Progenitor cell of endocrine pancreas (in vitro differentiated cells): ENCODE data around the gene HMG20A. TPM values are rescaled to one million over a fixed set of nuclear protein-coding genes. Genes with fewer than 3 reads are reported as not detected.
A peak's percentile ranks its signal among the peaks of the same experiment; 100 is the strongest.

Experiments
- DNase-seq: peaks from one replicate; pipeline ENCODE4 v3.0.0; 2021; ENCODE audit warnings: low spot score; ENCODE audit not compliant: unreplicated experiment
- H3K27ac Mint-ChIP-seq: 2 replicates; pipeline ENCODE4 v1.8.0; 2021; ENCODE audit warnings: mild to moderate bottlenecking, moderate library complexity, mixed read lengths
- H3K27me3 Mint-ChIP-seq: 2 replicates; pipeline ENCODE4 v1.8.0; 2021; ENCODE audit warnings: mixed read lengths
- H3K36me3 Mint-ChIP-seq: 2 replicates; pipeline ENCODE4 v1.8.0; 2022; ENCODE audit warnings: mixed read lengths; ENCODE audit not compliant: insufficient read depth
- H3K4me1 Mint-ChIP-seq: 2 replicates; pipeline ENCODE4 v1.8.0; 2021; ENCODE audit warnings: low read depth, mixed read lengths
- H3K4me3 Mint-ChIP-seq: 2 replicates; pipeline ENCODE4 v1.8.0; 2021; ENCODE audit warnings: low read depth, mild to moderate bottlenecking, moderate library complexity, mixed read lengths
- H3K9me3 Mint-ChIP-seq: 2 replicates; pipeline ENCODE4 v1.8.0; 2021; ENCODE audit warnings: low read depth, mixed read lengths
- total RNA-seq: library from RNA; stranded (reverse); gene quantifications from 2 replicates; pipeline ENCODE4 v1.2.1, GENCODE V29; 2021
- TF ChIP-seq, protein P1 (sequence below): fragments of 200-600 bp; sonication (generic); IDR thresholded peaks from one replicate; pipeline ENCODE4 v1.5.0; 2021; ENCODE audit warnings: antibody characterized with exemption, mild to moderate bottlenecking; ENCODE audit not compliant: unreplicated experiment

Gene HMG20A
- total RNA-seq, 1 donor from 2014 or later = 46.0 TPM

DNA sequence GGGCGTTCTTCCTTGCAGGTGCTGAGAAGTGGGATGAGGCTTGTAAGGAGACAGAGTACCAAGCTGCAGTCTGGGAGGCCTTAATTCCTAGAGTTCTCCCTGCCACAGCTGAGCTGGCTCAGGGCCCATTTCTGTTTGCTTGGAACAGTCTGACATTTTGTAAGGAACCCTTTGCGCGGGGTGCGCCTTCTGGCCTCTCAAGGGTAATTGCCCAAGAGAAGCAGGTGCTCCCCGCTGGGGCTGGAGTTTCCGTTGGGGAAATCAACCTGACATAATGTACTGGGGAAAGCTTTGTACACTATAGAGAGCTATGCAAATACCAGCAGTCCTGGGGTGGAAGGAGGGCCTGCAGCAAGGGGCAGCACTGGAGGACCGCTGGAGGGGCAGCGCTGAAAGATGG lies 83.6 kb downstream of the HMG20A start:
- TF ChIP-seq, protein P1, sequence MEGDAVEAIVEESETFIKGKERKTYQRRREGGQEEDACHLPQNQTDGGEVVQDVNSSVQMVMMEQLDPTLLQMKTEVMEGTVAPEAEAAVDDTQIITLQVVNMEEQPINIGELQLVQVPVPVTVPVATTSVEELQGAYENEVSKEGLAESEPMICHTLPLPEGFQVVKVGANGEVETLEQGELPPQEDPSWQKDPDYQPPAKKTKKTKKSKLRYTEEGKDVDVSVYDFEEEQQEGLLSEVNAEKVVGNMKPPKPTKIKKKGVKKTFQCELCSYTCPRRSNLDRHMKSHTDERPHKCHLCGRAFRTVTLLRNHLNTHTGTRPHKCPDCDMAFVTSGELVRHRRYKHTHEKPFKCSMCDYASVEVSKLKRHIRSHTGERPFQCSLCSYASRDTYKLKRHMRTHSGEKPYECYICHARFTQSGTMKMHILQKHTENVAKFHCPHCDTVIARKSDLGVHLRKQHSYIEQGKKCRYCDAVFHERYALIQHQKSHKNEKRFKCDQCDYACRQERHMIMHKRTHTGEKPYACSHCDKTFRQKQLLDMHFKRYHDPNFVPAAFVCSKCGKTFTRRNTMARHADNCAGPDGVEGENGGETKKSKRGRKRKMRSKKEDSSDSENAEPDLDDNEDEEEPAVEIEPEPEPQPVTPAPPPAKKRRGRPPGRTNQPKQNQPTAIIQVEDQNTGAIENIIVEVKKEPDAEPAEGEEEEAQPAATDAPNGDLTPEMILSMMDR = no peak
- no peak overlapping the region for H3K4me3 Mint-ChIP-seq
- H3K36me3 Mint-ChIP-seq = peaks cover 1% of the 10 kb centered on the region
- H3K27ac Mint-ChIP-seq = no peak overlapping the region
- peaks cover 3% of the 10 kb centered on the region for H3K27me3 Mint-ChIP-seq
- H3K9me3 Mint-ChIP-seq = no peaks in the 10 kb centered on the region
- DNase-seq = no peak
- peaks cover 14% of the 10 kb centered on the region for H3K4me1 Mint-ChIP-seq

DNA sequence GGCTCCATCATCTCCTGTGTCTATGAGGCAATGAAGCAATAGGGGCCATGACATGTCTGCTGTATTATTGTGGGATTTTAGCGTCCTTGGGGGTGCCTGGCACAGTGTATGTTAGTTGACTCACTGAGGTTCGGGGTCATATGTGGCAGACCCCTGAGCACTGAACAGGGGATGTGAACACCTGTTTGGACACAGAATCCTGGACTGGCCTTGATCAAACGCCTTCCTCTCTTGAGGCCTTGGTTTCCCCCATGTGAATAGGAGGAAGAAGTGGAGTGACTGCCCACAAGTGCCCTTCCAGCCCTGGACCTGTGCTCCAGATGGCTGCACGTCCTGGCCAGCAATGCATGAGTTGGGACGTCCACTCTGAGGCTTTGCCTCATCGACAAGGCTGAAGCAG lies 84.2 kb downstream of the HMG20A start:
- no peaks in the 10 kb centered on the region for H3K9me3 Mint-ChIP-seq
- no peak overlapping the region for H3K27ac Mint-ChIP-seq
- no peak for DNase-seq
- peaks cover 3% of the 10 kb centered on the region for H3K27me3 Mint-ChIP-seq
- TF ChIP-seq, protein P1 = no peak
- peaks cover 14% of the 10 kb centered on the region for H3K4me1 Mint-ChIP-seq
- peaks cover 1% of the 10 kb centered on the region for H3K36me3 Mint-ChIP-seq
- no peak overlapping the region for H3K4me3 Mint-ChIP-seq

DNA sequence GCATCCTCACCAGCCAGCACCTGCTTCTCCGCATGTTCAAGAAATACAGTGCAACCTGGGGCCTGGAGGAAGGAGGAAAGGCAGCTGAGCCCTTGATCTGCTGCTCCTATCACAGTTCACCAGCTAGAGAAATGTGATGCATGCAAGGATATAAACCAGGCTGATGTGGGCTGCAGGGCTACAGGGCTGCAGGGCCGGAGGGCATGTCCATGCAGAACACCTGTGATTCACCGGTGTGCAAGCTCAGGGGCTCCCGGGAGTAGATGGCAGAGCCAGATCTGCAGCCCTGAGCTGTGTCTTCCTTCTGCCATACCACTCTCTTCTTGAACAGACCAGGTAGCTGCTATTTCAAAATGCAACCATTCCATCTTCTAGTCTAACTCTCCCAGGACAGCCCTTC lies 84.9 kb downstream of the HMG20A start:
- Mint-ChIP-seq H3K9me3 (no peaks in the 10 kb centered on the region), H3K27ac (no peak overlapping the region), H3K27me3 (peaks cover 3% of the 10 kb centered on the region), H3K4me1 (peaks cover 14% of the 10 kb centered on the region), H3K4me3 (no peak overlapping the region), H3K36me3 (peaks cover 1% of the 10 kb centered on the region)
- no peak for DNase-seq
- TF ChIP-seq, protein P1 = no peak

DNA sequence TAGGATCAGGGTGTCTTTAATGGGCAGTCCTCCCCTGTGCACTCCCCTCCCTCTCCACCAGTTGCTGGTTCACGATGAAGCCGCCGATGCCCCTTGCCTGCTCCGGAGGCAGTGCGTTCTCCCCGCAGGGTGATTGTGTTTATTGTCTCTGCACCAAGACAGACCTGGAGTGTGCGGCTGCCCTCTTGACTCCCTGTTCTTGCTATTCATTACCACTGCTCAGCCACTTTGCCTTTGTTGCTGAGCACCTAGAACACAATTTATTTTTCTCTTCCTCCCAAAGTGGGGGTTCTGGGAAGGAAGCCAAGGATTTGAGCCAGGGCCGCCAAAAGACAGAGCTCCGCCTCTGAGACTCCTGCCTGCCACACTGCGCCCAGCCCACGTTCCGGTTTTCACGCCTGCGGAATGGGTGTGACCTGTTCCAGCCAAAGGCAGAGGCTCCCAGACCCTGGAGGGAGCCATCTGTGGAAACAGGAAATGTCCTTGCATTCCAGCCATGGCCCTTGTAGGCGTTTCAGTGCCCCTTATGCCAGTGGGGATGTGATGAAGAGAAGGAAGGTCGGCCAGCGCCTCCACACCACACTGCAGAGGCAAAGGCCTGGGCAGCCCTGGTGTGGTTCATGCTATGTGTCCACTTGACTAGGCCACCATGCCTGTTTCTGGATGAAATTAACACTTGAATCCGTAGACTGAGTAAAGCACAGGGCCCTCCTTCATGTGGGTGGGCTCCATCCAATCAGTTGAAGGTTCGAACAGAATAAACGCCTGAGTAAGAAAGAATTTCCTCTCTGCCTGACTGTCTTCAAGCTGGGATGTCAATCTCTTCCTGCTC lies 85.8 kb downstream of the HMG20A start:
- TF ChIP-seq, protein P1 = no peak
- H3K27me3 Mint-ChIP-seq = no peaks in the 10 kb centered on the region
- no peak overlapping the region for H3K27ac Mint-ChIP-seq
- H3K4me1 Mint-ChIP-seq = peaks cover 14% of the 10 kb centered on the region
- no peaks in the 10 kb centered on the region for H3K9me3 Mint-ChIP-seq
- DNase-seq = no peak
- no peak overlapping the region for H3K4me3 Mint-ChIP-seq
- H3K36me3 Mint-ChIP-seq = no peaks in the 10 kb centered on the region

DNA sequence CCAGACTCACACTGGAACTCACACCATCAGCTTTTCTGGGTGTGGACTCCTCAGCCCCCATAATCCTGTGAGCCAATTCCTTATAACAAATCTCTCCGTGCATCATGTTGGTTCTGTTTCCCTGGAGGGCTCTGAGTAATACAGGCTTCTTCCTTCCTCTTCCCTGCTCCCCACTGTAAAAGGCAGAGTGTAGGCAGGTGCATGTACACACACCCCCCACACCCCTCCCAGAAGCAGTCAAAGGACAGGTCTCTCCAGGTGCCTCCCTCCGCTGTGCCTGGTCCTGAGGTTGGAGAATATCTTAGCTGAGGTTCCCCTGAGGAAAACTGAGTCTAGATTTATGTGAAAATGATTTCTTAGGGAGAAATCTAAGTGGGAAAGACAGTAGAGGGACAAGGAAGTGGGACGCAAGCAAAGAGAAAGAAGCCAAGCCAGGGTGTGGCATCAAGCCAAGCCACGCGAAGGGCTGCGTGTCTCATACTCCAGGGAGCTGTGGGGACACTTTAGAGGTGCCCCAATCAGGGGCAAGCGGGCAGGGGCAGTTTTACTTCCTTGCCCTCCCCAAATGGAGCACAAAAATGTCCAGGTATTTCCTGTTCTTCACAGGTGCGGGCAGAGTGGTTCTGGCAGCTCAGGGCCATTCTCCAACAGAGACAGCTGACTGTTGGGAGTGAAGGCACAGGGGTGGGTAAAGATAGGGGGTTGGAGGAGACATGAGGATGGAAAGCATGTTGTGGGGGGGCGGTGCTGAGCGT lies 86.6 kb downstream of the HMG20A start:
- TF ChIP-seq, protein P1 = no peak
- H3K9me3 Mint-ChIP-seq = peaks cover 3% of the 10 kb centered on the region
- H3K36me3 Mint-ChIP-seq = no peaks in the 10 kb centered on the region
- H3K4me1 Mint-ChIP-seq = peaks cover 14% of the 10 kb centered on the region
- no peak overlapping the region for H3K4me3 Mint-ChIP-seq
- no peaks in the 10 kb centered on the region for H3K27me3 Mint-ChIP-seq
- DNase-seq = no peak
- peak overlapping the region; percentile 60 for H3K27ac Mint-ChIP-seq
